Aorta (tissue), 5 donors: ENCODE data around the gene GCAT. TPM values are rescaled to one million over a fixed set of nuclear protein-coding genes. Genes with fewer than 3 reads are reported as not detected.

Experiments used
- ATAC-seq: fragments of 200-7000 bp; cut with Tn5 transposase; one replicate; pipeline ENCODE4 v1.9.1; 2022; ENCODE audit warnings: moderate library complexity; ENCODE audit not compliant: low FRiP score
- DNase-seq, 2 donors: peaks; one replicate each; pipeline ENCODE4 v3.0.0-alpha.2; 2020
- H3K27ac ChIP-seq, 2 donors: one replicate each; pipeline ENCODE4 v1.5.1; 2013; ENCODE audit warnings: low read length in 2 of 2, mild to moderate bottlenecking in 2 of 2, moderate library complexity in 2 of 2, control low read depth in 1 of 2, inconsistent platforms in 1 of 2, low read depth in 1 of 2
- H3K27me3 ChIP-seq, 2 donors: one replicate each; pipeline ENCODE4 v1.6.1; 2013; ENCODE audit warnings: control low read depth in 1 of 2, low read length in 1 of 2, mild to moderate bottlenecking in 1 of 2, moderate library complexity in 1 of 2; ENCODE audit not compliant: insufficient read depth in 2 of 2, control insufficient read depth in 1 of 2
- H3K36me3 ChIP-seq, 2 donors: one replicate each; pipeline ENCODE4 v1.6.1; 2013; ENCODE audit warnings: control low read depth in 1 of 2, low read length in 1 of 2, mild to moderate bottlenecking in 1 of 2; ENCODE audit not compliant: insufficient read depth in 2 of 2, control insufficient read depth in 1 of 2
- H3K4me1 ChIP-seq, 2 donors: one replicate each; pipeline ENCODE4 v1.6.1; 2013; ENCODE audit warnings: low read length in 2 of 2, control low read depth in 1 of 2, mild to moderate bottlenecking in 1 of 2, moderate library complexity in 1 of 2; ENCODE audit not compliant: insufficient read depth in 2 of 2, control insufficient read depth in 1 of 2
- H3K4me3 ChIP-seq, 2 donors: one replicate each; pipeline ENCODE4 v1.5.1; 2013; ENCODE audit warnings: low read length in 2 of 2, control low read depth in 1 of 2, mild to moderate bottlenecking in 1 of 2
- H3K9me3 ChIP-seq: one replicate; pipeline ENCODE4 v1.6.1; 2013; ENCODE audit warnings: mild to moderate bottlenecking, low read length; ENCODE audit not compliant: control insufficient read depth
- WGBS, 2 donors: extraction: QIAGEN DNeasy Blood & Tissue Kit; methylation state at CpG; one replicate each; pipeline ENCODE4 v1.1.7; 2013; 5-methylcytosine and 5-hydroxymethylcytosine counted together
- intact Hi-C, 2 donors: fragments of 100-400 bp; cut with DNase I; formaldehyde crosslinking; loops; one replicate each; pipeline versions ENCODE4 v1.14.2 to v1.15.0; 2022
- polyA plus RNA-seq, 2 donors: library from polyadenylated mRNA; stranded (reverse); fragments of 200-250 nt; gene quantifications; one replicate each; pipeline ENCODE4 v1.2.3, GENCODE V29; 2013
- total RNA-seq, 2 donors: library from RNA; stranded (reverse); fragmentation: NEBNext Ultra II Directional; extraction: Animal tissue kit (Norgen Biotek cat#: 25700); gene quantifications; one replicate each; pipeline ENCODE4 v1.2.1, GENCODE V29; 2021
- donor health status: healthy with polysubstance abuse.
- donor health status: Bipolar disorder and iron deficiency.
- donor health status: DM: no; HTN: no; CAD: no.
- donor health status: DM: no; HTN: no; CAD: no.
- donor health status: DM: yes; HTN: yes; CAD: no.

The GCAT gene
- total and polyA plus RNA-seq, 4 donors: 4.4 to 21.4 (median 6.4) TPM

GRCh38 chr22:37822079-37822833 is 14.5 kb downstream of the GCAT start:
- Histone ChIP-seq H3K36me3 (no peaks in the 10 kb centered on the region), H3K4me3 (no peak overlapping the region), H3K9me3 (no peaks in the 10 kb centered on the region), H3K27me3 (no peaks in the 10 kb centered on the region), H3K27ac (no peak overlapping the region), H3K4me1 (no peaks in the 10 kb centered on the region)
- ATAC-seq (no peak), DNase-seq (no peak)
- 51 to 58% methylated on average over 8 of the region's 8 CpGs for WGBS, 2 donors
- intact Hi-C loops: loop anchor here in 1 of 2 donors (10.0 kb wide), 1 partner anchor 113 kb away; no protein-coding TSS in a partner anchor

GRCh38 chr22:37823134-37823985 is 15.6 kb downstream of the GCAT start, which contains the start of gene GALR3:
Gene GALR3, plus strand, starts transcription at chr22:37823382. Its CDS starts 25 bp downstream, at chr22:37823407.
- H3K4me3 ChIP-seq: no peak within 1 kb of the TSS
- H3K4me1 ChIP-seq: no peaks in the 10 kb centered on the region
- no peaks in the 10 kb centered on the region for H3K27me3 ChIP-seq
- H3K36me3 ChIP-seq: no peaks in the 10 kb centered on the region
- H3K9me3 ChIP-seq: no peaks in the 10 kb centered on the region
- no peak within 1 kb of the TSS for H3K27ac ChIP-seq
- DNase-seq (no peak), ATAC-seq (no peak)
- intact Hi-C loops: loop anchor here in 1 of 2 donors (10.0 kb wide), 1 partner anchor 111 kb away; no protein-coding TSS in a partner anchor
- WGBS, 2 donors: 63 to 65% methylated on average over 21 of the region's 21 CpGs

GRCh38 chr22:37824674-37825641 is 17.2 kb downstream of the GCAT start:
- no peaks in the 10 kb centered on the region for H3K4me1 ChIP-seq
- intact Hi-C loops: loop anchor here in 1 of 2 donors (10.0 kb wide), 1 partner anchor 110 kb away; no protein-coding TSS in a partner anchor
- no peaks in the 10 kb centered on the region for H3K36me3 ChIP-seq
- peak overlapping the region; percentile 11 to 24 for H3K4me3 ChIP-seq
- WGBS, 2 donors: 7 to 8% methylated on average over 98 to 135 of the region's 135 CpGs
- no peak overlapping the region for H3K27ac ChIP-seq
- no peak for ATAC-seq
- no peak for DNase-seq
- no peaks in the 10 kb centered on the region for H3K9me3 ChIP-seq
- H3K27me3 ChIP-seq: no peaks in the 10 kb centered on the region

- peak overlapping the region in 1 of 2 donors; percentile 41 for H3K27ac ChIP-seq
- H3K27me3 ChIP-seq: no peaks in the 10 kb centered on the region
- WGBS, 2 donors: 7 to 9% methylated on average over 9 of the region's 9 CpGs
- H3K36me3 ChIP-seq: peaks cover 0 to 4% of the 10 kb centered on the region in 2 donors
- intact Hi-C loops: loop anchor here in 1 of 2 donors (10.0 kb wide), 1 partner anchor 108 kb away; no protein-coding TSS in a partner anchor
- peak; percentile 64 for ATAC-seq
- H3K4me1 ChIP-seq: no peaks in the 10 kb centered on the region
- H3K9me3 ChIP-seq: no peaks in the 10 kb centered on the region
- DNase-seq: no peak
- no peak overlapping the region for H3K4me3 ChIP-seq
These were observed 19.3 kb downstream of the GCAT start for GRCh38 chr22:37827056-37827455.

GRCh38 chr22:37830093-37830842 is 22.5 kb downstream of the GCAT start:
- Histone ChIP-seq H3K4me1 (no peaks in the 10 kb centered on the region), H3K27me3 (no peaks in the 10 kb centered on the region), H3K4me3 (no peak overlapping the region), H3K36me3 (peaks cover 0 to 14% of the 10 kb centered on the region in 2 donors), H3K27ac (no peak overlapping the region), H3K9me3 (no peaks in the 10 kb centered on the region)
- ATAC-seq (no peak), DNase-seq (no peak)
- intact Hi-C loops: no loop called here
- WGBS, 2 donors: 90 to 94% methylated on average over 13 to 14 of the region's 14 CpGs

- Histone ChIP-seq H3K4me3 (no peak overlapping the region), H3K4me1 (no peaks in the 10 kb centered on the region), H3K27me3 (no peaks in the 10 kb centered on the region), H3K36me3 (peaks cover 0 to 14% of the 10 kb centered on the region in 2 donors), H3K27ac (no peak overlapping the region), H3K9me3 (no peaks in the 10 kb centered on the region)
- ATAC-seq (no peak), DNase-seq (no peak)
- WGBS, 2 donors: 96% methylated on average over 11 of the region's 11 CpGs
- intact Hi-C loops: no loop called here
These were observed 23.7 kb downstream of the GCAT start for GRCh38 chr22:37831472-37831871.

GRCh38 chr22:37832022-37832857 is 24.5 kb downstream of the GCAT start:
- H3K27me3 ChIP-seq: no peaks in the 10 kb centered on the region
- no peak overlapping the region for H3K27ac ChIP-seq
- no peak for ATAC-seq
- H3K4me3 ChIP-seq: no peak overlapping the region
- intact Hi-C loops: no loop called here
- no peak for DNase-seq
- no peaks in the 10 kb centered on the region for H3K4me1 ChIP-seq
- H3K9me3 ChIP-seq: no peaks in the 10 kb centered on the region
- peaks cover 0 to 14% of the 10 kb centered on the region in 2 donors for H3K36me3 ChIP-seq
- 92 to 93% methylated on average over 16 of the region's 16 CpGs for WGBS, 2 donors
